Left forelimb (tissue), 1 donor: ENCODE measurements around the gene COL5A1.
"Not testable (repeated sequence)": the region's sequence is repeated elsewhere in the genome, so short reads cannot be mapped to it uniquely, and the experiment has no call there.

Experiments used
- DNase-seq: peaks from one replicate; pipeline ENCODE4 v3.0.0-alpha.2; 2018; ENCODE audit warnings: low spot score

Gene COL5A1

GRCh38 chr9:134676886-134677285 lies 35.3 kb downstream of the COL5A1 start:
- no peak for DNase-seq

GRCh38 chr9:134677743-134678142 lies 36.1 kb downstream of the COL5A1 start:
- DNase-seq, result no peak

DNA sequence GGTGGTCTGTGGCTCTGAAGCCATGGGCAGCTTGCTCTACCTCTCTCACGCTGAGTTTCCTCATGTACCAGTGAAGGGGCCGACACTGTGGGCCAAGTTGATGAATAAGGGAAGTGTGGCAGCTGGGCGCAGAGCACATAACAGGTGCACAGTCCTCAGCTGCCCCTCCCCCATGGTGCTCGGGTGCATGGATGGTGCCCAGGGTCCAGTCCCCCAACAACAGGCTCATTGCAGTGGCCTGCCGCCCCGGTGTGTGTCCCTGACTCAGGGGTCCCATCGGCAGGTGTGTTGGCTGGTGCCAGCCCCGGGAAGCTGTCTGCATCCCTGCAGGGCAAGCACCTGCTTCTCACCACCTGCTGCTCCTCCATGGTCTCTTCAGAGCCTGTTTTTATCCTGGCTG lies 36.6 kb downstream of the COL5A1 start:
- no peak for DNase-seq

DNA sequence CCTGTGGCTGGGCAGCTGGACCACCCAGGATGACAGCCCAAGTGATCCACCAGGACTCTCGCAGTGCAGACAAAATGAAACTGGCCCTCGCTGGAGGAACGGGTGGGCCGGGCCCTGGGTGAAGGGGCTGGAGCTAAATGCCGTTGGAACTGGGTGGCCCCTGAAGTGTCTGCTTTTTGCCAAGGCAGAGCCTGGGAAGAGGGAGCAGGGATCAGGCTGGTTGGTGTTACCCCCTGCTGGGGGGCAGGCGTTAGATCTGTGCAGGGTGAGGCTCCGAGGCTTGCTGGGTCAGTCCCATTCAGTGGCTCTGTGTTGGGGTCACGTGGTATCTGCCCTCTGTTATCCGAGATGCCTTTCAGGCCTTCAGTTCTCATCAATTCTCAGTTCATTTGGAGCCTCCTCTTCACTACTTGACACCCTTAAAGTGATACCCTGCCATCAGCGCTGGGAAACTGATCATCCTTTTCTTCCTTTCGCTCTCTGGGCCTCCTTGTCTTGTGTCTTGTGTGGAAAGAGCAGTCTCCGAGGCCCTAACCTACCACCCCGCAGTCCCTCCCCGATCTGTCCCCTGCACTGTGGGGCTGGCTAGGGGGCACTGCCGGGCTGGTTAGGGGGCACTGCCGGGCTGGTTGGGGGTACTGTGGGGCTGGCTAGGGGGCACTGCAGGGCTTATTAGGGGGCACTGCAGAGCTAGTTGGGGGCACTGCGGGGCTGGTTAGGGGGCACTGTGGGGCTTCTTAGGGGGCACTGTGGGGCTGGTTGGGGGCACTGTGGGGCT lies 37.3 kb downstream of the COL5A1 start:
- DNase-seq, result no peak

- no peak for DNase-seq
These were observed 38.2 kb downstream of the COL5A1 start for GRCh38 chr9:134679616-134680392.

DNA sequence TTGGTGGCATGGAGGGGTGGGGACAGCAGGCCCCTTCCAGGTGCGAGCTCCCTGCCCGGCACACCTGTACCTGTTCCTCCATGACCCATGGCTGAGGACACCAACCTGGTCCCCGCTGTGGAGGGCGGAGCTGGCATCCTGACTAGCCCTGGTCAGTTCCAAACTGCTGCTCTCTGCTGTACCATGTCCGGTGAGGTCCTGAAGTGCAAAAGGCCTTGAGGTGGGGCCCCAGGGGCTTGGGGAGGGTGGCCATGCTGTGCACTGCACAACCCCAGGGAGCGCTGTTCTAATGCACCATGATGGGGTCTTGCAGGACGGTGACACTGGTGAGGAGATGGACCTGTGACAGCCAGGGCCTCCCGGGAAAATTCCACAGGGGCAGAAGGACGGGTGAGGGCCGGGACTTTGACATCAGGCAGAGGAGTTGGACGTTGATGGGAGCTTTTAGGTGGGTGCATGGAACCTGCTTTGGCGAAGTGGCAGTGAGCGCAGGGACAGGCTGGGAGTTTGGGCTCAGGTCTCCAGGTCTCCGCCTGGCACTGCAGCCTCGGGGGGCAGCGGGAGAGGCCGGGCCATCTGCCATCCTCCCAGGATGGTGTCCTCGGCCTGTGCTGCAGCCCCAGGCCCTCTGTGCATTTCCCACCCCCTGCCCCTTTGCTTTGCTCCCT lies 38.9 kb downstream of the COL5A1 start:
- no peak for DNase-seq

DNA sequence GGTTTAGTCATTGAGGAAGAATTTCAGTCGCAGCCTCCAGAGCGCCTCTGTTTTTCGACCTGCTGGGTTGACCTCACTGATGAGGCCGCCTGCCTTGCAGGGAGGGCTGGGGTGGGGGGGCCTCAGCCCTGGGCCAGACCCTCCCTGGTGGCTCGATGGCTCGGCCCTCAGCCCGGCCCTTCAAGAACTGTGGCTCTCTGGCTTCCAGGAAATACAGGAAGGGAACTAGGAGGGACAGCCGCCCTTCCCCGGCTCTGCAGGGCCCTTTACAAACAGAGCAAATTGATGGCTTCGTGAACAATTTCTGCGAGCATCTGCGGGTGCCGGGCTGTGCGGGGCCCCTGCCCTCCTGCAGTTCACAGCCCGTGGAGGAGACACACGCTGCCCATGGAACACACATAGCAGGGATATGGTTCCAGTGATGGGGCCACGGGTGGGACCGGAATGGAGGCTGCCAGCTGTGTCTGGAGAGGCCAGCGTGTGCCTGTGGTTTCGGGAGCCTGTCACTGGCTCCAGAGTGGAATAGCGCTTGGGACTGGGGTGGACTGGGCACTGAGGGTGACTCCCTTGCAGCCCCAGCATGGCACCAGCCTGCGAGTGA lies 39.6 kb downstream of the COL5A1 start:
- DNase-seq, result no peak

- no peak for DNase-seq
These were observed 40.4 kb downstream of the COL5A1 start for GRCh38 chr9:134682026-134682425.

DNA sequence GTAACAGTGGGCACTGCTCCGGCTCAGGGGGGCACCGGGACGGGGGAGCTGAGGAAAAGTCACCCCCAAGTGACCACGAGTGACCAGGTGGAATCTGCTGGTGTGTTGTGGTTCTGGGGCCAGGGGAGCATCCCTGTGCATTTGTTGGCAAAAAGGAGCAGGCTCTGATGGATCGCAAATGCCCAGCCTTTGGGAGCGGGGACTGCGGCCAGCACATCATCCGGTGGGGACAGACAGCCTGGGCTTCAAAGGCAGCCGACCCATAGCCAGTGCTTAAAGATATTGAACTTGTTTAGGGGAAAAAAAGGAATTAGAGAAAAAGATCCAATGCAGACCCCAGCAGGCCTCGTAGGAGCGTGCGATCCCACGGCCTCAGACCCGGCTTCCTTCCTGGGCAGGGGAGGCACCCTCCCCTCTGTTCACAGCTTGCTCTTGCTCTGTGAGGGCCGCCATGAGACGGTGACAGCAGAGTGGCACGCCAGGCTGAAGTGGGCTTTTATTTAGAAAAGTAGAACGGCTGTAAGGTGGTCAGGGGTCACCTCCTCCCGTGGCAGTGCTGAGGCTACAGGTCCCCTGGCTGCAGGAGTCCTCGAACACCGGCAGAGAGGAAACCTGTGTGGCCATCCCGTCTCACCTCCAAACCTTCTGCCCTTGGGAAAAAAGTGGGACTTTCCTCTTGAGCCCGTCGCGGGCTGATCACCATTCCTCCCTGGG lies 41.2 kb downstream of the COL5A1 start:
- no peak for DNase-seq

- no peak for DNase-seq
These were observed 42.2 kb downstream of the COL5A1 start for GRCh38 chr9:134683714-134684374.

DNA sequence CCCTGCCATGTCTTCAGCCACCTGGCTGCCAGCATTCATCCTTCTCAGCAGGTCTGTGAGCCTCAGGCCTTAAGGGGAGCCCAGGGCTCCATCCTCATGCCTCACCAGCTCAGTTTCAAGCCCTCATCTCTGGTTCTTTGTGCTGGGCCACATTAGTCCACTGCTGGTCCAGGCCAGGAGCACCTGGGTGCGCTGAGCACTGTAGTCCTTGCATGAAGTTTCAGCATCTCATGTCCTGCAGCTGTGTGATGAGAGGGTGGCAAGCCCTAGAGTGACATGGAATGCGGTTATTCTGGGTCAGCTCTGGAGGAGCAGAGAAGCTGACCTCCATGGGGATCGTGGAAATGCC lies 42.7 kb downstream of the COL5A1 start:
- DNase-seq, result no peak

GRCh38 chr9:134684941-134685340 lies 43.3 kb downstream of the COL5A1 start:
- DNase-seq, result not testable (repeated sequence)

DNA sequence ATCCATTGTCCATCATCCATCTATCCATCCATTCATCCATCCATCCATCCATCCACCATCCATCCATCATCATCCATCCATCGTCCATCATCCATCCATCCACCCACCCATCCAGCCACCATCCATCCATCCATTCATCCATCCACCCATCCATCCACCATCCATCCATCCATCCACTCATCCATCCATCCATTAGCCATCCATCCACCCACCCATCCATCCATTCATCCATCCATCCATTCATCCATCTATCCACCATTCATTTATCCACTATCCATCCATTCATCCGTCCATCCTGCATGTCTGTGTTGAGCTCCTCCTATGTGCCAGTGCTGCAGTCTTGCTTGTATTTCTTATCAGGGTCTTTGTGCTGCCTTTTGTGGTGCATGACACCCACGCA lies 44.2 kb downstream of the COL5A1 start:
- no peak for DNase-seq

- no peak for DNase-seq
These were observed 45.3 kb downstream of the COL5A1 start for GRCh38 chr9:134686896-134687295.

GRCh38 chr9:134687556-134687955 lies 46.0 kb downstream of the COL5A1 start:
- no peak for DNase-seq

DNA sequence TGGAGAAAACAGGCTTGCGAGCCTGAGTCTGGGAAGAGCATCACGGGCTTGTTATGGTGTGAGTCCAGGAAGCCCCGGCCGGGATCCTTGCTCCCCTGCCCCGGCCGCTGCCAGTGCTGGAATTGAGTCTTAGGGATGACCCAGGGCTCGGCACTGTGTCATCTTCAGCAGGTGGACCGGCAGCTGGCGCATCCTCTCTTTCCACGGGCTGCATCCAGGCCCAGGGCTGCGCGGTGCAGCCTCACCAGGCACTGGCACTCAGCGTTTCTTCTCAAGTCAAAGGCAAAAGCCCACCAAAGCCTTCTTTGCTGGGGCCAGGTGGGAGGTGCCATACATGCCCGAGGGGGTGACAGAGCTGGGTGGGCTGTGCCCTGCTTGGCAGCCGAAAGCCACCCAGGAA lies 46.6 kb downstream of the COL5A1 start:
- DNase-seq, result no peak

GRCh38 chr9:134688661-134689320 lies 47.2 kb downstream of the COL5A1 start:
- no peak for DNase-seq

DNA sequence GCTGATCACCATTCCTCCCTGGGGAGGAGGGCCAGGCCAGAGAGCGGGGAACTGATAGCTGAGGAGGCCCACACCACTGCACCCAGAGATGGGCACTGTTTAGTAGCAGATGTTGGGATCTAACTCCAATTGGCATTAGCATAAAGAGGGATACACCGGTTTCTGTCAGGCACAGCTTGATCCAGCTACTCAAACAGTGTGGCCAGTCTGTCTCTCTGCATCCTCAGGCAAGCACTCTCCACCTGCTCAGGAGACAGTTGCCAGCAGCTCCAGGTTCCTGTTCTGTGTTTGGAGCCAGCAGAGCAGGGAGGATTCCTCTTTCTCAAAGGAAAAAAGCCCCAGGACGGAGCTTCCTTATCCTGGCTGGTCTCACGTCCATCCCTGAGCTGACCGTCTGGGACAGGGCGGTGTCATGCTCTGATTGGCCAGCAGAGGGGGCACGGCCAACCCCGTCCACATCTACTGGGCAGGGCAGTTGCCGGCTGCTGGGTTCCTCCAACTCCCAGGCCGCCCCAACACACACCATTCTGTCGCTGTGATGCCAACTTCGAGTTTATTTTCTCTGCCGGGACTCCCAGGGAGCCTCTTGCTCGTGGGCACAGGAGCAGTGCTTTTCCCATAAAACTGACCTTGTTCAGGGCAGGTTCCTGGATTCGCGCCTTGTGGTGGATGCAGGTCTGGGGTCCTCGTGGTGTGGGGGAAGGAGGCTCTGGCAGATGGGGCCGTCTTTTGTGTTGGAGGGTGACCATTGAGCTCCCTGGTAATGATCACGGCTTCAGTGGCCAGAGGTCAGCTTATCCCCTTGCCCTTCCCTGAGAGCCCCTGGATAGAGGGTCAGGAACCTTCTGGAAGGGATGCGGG lies 47.9 kb downstream of the COL5A1 start:
- no peak for DNase-seq

- no peak for DNase-seq
These were observed 48.7 kb downstream of the COL5A1 start for GRCh38 chr9:134690301-134690751.
